ENCODE data around the gene PARM1.

Gene PARM1

DNA sequence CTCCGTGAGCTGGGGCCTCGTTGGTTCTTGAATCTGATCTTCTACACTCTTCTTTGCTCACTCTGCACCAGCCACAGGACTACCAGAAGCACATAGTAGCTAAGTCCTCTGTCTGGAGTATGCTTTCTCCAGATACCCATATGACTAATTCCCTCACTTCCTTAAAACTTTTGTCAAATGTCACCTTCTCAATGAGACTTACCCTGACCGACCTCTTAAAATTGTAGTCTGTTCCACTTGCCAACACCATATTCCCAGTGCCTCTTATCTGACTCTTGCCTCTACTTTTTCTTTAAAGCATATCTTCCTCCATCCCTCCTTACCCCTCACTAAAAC, 10.0 kb downstream of the PARM1 start:
- no peak for DNase-seq

DNA sequence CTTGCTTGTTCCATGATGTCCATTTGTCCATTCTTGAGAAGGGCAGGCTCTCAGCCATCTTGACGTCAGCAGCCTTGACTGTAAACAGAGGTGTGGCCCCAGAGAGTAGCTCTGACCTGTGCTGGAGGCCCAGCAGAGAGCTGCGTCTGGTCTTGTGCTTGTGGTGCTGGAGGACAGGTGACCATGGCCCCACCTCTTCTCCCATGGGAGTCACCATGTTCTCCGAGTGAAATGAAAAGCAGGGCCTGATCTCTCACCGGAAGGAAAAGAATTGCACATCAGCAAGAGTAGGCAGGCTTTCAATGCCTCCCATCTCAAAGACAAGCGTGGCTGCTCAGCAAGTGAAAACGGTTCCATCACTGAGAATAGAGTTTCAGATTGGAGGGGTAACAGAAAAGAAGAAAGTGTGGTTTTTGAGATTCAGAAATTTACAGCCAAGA, 11.5 kb downstream of the PARM1 start:
- DNase-seq, result no peak

DNA sequence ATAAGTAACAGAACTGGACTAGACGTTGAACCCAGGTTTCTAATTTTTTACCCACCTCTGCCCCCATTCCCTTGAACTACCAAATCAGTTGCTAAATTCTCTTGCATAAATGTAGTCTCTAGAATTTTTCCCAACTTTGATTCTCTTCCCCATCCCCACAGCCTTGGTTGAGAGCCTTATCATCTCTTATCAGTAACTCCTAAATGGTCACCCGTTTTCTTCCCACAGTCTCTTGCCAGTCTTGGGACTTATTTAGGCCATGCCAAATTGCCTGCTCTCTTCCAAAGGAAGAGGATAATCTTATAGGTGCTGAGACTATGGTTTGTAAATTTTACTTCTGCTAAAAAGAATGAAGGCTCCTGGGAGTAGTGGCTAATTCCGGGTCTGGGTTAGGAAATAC, 13.3 kb downstream of the PARM1 start:
- DNase-seq, result no peak

DNA sequence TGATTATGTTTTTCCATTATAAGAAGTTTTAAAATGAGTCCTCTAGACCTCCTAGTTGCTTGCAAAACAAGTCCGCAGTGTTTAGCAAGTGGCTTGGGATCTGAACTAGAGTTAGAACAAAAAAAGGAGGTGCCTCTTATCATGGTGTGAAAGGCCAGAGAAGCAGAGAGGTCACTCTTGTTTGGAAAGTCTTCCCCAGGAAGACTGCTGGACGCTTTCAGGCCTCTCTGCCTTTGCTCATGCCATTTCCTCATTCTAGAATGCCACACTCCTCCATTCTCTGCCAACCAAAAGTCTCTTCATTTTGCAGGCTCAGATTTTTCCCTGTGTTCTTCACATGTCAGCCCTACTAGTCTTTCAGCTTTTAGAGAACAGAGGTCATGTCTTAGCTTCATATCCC, 14.9 kb downstream of the PARM1 start:
- DNase-seq, result no peak

DNA sequence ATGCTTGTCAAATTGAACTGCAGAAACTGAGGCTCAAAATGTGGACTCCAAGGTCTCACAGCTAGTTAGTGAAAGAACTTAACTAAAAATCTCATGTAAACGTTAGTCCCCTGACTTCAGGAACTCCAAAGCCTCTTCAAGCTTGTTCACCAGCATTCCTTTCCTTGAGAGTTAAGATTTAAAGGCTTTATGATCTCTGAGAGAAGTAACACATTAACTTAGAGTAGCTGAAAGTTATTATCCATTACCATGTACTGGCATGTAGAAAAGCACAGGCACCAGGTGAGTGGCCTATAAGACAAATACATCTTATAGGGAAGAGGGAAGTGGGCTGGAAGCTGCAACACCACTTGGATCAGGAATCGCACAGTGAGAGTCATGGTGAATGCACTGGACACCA, 15.3 kb downstream of the PARM1 start:
- no peak for DNase-seq

DNA sequence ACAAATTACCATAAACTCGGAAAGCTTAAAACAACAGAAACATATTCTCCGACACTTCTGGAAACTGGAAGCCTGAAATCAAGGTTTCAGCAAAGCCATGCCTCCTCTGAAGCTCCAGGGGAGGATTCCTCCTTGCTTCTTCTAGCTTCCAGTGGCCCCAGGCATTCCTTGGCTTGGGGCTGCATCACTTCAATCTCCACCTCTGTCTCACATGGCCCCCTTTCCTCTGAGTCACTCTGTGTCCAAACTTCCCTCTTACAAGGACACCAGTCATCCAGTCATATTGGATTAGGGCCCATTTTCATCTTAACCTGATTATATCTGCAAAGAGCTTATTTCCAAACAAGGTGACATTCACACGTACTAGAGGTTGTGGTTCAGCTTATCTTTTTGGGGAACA, 17.3 kb downstream of the PARM1 start:
- DNase-seq, result no peak

DNA sequence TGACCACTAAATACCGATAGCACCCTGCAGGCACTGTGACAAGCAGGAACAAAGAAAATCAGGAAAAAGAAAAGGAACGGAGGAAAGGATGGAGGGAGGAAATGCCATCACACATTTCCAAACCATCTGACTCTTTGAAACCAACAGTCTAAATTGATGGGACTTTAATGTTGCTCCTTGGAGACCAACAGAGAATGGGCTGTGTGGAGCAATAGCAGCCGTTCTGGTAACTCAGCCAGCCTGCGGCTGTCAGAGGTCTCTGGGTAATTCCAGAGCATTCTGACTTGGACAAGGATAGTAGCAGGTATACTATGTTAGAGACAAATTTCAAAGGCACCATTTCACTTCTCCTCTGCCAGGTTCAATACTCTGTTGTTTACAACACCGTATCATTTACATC, 18.0 kb downstream of the PARM1 start:
- DNase-seq, result no peak

DNA sequence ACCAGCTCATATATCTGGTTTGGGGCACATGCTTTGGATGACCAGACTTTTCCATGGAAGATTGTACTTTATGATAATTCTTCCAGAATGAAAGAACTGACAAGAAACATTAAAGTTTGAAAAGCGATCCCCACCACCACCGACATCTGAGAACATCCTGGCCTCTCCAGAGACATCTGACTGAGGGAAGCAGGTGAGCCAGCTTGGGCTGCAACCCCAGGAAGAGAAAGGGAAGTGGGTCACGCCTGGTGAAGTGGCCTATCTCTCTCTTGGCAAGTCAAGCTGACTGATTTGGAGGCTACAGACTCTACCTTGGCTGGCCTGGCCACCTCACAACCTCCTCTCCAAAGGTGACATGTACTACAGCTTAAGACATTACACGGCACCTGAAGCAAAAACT, 20.7 kb downstream of the PARM1 start:
- no peak for DNase-seq

DNA sequence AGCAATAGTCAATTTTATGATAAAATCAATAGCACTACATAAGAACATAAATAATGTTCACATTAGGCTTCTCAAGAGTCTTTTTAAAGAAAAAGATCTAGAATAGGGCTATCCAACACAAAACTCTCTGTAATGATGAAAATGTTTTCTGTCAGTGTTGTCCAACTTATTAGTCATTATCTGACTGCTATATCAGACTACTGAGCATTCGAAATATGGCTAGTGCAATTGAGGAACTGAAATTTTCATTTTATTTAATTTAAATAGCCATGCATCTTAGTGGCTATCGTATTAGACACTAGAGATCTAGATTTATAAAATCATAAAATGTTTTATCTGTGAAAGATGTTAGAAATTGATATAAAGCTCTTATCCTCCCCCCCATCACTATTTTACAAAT, 26.0 kb downstream of the PARM1 start:
- no peak for DNase-seq

DNA sequence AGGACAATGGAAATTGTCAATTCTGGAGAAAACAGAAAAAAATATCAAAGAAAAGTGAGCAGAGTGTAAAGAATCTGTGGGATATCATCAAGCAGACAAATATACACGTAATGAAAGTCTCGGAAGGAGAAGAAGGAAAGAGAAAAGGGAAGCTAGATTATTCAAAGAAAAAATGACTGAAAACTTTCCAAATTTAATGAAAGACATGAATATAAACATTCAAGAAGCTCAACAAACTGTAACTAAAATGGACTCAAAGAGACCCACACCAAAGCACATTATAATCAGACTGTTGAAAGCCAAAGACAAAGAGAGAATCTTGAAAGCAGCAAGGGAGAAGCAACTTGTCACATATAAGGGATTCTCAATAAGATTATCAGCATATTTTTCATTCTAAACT, 28.3 kb downstream of the PARM1 start:
- no peak for DNase-seq

DNA sequence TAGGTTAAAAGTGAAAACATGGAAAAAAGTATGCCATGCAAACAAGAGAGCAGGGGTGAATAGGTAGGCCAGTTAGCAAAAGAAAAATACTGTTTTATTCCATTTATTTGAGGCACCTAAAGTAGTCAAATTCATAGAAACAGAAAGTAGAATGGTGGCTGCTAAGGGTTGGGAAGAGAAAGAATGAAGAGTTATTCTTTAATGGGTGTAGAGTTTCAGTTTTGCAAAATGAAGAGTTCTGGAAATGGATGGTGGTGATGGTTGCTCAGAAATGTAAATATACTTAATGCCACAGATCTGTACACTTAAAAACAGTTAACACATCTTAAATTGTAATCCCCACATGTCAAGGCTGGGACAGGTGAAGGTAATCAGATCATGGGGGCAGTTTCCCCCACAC, 29.7 kb downstream of the PARM1 start:
- no peak for DNase-seq

DNA sequence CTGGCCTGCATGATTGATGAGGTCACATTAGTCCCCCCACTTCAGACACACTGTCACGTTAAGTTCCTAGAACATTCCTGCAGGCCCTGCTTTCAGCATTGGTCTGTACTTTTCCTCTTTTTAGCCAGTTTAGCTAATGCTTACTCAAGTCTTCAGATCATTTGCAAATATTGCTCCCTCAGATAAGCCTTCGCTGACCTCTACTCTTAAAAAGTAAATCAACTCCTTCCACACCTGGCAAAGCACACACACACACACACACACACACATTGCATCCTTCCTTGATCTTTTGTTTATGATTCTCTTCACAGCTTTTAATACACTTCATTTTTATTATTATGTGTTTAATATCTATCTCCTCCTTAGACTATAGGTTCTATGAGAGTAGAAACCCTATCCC, 31.4 kb downstream of the PARM1 start:
- DNase-seq, result no peak

DNA sequence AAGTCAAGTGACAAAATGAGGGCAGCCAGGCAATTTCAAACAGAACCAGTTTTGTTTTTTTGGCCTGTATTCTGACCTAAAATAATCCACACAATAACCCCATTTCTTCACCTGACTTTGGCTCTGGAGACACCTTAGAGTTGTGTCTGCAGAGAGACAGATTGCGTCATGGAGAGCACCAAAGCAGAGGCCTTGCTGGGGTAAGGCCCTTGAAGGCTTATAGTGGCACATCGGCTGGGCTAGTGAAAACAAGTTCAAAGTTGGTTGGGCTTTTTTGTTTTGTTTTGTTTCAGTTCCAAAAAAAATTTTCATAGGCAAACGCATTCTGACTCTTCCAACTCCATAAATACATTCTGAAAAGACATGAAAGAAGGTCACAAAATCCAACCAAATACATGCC, 34.4 kb downstream of the PARM1 start:
- DNase-seq, result no peak

DNA sequence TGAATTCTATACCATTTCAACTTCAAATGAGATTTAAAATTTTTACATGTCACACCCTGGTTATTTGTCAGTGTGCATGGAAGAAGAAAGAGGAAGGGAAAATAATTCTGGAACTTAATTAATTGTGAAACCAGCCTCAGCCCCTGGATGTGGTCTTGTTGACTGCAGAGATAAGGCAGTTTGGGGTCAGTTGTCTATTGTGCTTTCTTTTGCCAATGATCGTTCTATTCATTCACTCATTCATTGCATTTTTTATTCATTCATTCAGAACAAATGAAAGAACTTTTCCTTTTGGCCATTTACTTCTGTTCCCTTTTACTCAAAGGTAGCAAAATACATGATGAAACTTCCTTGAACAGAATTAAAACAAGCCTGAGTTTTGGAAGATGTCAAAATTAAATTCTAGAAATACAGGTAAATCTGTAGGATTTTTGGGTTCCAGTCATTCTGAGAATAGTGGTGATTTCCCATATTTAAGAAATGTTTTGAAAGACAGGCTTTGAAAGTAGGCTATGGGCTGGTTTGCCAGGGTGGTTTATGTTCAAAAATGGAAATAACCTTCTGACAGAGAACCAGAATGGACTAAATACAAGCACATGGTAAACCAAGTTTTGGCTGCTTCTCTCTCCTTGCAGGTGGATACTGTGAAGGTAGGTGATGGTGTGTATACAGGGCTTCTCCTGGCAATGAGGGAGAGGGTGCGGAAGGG, 35.7 kb downstream of the PARM1 start:
- no peak for DNase-seq

DNA sequence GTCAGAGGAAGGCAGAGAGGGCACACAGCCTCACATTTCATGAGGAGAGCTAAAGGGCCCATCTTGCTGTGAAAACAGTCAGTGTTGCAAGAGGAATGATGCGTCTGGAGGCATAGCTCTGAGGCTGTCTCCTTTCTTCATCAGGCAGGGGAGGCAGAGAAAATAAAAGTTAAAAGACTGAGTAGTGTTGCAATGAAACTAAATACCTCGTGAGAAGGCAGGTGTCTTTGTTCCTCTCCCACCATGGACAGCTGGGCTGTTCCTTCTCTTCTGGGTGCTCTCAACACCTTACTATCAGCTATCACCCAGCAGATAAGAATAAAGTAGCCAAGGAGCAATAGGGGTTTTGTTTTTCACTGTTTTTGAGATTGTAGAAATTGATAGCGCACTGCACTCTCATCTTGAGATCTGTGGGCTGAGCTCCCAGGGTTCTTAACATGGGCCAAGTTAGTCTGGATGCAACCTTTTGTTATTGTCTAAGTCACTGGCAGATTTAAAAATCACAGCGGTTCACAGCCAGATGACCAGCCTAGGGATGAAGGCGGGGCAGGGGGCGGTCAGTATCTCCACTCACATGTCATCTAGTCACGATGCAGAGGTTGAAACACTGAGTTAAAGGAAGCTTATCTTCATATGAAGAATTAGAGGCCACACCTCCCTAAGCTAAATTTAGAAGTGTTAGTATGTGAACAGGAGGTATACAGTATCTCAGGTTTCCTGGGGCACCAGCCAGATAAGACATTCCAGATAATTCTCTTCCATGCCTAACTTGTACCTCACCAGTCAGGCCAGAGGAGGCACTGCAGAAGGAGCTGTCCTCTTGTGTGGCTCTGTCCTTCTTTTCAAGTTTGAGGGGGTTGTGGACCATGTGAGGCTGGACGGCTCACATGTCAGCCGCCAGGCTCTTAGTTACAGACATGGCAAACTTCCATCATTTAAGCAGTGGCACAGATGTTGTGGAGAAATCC, 36.9 kb downstream of the PARM1 start:
- DNase-seq, result no peak

DNA sequence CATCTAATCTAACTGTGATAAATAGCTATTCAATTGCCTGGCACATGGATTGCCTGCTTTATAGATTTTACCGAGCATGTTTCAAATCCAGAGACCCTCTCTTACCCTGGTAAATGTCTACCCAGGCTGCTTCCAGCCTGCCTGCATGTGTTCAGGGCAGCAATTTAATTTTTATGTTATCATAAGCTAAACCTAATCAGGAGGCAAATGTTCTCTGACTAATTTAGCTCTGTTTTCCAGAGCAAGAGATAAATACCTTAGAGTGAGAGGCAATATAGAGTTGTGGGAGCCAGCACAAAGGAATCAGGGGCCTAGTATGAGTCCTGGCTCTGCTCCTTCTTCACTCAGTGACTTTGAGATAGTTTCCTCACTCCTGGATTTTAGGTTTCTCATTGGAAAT, 37.7 kb downstream of the PARM1 start:
- no peak for DNase-seq

DNA sequence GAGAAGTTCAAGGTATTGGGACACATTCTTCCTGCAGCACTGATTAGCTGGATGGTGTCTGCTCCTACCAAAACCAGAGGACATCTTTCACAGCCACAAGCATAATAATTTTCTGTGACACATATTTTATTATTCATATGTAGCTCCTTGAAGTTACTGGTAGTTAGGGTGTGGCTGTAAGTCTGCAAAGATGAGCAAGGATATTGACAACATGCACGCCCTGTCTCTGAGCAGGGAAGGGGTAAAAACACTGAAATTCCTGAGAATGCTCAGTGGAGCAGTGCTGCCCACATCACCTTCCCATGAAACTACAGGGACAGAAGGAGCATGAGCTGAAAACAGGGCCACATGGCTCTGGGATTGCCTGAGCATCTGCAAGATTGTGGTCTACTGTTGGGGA, 38.9 kb downstream of the PARM1 start:
- DNase-seq, result no peak

DNA sequence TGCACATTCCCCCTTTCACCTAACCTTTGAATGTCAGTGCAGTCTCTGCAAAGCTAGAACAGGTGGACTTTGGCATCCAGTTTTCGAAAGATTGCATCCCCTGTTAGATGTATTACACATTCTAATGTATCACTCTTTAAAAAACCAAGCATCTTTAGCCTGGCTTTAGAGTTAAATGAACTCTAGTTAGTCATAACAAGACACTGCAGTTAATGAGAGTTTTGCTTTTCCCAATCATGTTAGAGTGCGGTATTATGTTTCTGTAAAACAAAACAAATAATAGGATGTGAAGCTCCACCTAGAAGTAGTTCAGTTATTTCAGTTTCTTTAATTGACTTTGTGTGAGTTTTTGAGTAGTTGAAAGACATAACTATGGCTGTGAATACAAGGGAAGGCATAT, 42.2 kb downstream of the PARM1 start:
- DNase-seq, result no peak

DNA sequence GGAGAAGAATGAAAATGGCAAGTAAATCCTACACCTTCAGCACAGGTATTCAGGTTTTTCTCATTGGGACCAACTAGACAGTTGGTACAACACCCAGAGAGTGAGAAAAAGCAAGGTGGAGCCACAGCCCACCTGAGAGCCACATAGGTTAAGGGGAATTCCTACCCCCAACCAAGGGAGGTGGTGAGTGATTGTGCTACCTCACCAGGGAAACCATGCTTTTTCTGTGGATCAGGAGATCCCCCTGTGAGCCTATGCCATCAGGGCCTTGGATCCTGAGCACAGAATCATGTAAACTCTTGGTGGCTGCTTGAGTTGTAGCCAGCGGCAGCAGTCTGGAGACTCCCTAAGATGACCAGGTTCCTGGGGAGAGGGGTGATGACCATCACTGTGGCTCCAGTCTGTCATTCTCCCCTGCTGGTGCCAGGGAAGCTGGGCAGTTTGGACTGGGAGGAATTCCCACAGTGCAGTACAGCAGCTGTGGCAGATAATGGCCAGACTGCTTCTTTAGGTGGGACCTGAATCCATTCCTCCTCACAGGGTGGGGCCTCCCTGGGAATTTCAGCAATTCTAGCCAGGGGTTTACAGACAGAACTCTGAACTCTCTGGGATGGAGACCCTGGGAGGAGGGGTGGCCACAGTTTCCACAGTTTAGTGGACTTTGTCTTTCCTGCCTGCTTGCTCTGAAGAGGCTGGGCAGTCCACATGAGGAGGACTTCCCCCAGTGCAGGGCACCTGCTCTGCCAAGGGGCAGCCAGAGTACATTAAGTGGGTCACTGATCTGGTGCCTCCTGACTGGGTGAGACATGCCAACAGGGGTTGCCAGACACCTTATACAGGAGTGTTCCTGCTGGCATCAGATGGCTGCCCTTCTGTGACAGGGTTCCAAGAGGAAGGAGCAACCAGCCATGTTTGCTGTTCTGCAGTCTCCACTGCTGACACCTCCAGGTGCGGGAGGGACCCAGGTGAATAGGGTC, 43.2 kb downstream of the PARM1 start:
- DNase-seq, result no peak

DNA sequence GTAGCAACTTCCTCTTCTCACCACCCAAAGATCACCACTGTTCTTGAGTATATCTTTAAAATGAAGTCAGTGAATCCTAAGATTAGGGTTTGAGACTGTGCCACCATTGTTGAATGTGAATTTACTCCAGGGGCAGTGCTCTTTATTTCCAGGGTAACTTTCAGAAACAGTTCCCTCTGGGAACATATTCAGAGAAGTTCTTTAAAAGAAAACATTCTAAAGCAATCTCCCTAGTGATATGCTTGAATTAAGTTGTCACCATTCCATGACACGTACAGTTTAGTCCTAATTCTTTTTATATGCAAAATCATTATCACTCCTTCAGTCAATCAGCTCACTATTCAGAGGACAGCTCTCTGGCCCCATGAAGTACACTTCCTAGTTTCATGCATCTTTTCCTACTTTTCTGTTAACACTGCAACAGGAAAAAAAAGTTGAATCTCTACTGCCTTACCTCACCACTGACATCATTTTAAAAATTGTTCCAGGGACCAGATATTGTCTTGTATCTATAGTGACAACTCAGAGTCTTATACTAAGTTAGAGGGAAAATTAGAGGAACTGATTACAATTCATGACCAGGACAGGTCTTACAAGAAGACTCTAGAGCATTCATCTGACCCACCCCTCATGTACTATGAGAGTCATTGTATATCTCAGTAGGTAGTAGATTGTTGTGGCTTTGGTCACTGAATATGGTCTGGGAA, 49.8 kb downstream of the PARM1 start:
- DNase-seq, result no peak

DNA sequence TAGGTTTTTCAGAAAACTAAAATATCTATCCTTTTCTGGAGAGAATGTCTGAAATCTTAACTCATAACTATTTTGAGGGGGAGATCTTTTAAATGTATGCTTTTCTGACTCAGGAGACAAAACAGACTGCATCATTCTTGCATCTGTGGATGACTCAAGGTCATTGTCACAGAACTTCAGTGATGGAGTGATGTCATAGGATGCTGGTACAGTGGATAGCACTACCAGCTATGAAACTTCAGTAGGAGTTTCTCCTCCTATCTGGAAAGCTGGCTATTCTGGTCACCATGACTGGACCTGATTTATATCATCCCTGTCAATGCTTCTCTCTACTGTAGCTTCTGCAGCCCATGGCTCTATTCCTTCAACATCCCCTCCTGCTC, 50.3 kb downstream of the PARM1 start:
- DNase-seq, result no peak

DNA sequence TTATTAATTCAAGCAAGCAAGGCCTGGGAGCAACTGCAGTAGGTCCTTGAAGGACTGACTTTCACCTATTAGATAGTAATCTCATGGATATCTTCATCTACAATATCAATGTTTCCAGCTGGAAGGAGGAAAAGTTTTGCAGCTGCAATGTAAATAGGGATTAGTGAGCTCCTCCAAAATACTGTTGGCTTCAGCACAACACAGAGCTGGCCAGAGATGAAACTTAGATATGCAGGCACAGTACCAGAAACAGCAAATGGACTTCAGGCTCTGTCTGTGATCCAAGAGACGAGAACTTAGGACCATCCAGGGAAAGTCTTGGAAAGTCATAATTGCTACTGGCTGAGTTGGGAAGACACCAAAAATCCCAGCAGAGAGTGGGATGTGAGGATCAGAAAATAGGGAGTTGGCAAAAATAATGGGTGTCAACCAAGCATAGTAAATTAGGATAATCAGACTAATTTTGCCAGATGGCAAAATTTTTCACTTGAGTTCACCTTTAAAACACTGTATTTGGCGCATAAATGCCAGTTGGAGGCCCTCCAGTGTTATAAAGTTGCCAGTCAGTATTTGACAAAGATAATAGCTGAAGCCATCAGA, 57.5 kb downstream of the PARM1 start:
- DNase-seq, result no peak

All from fibroblast of skin of right quadriceps (primary cell).